Panc1 (cell line): Measurements from ENCODE around the gene SELENOM. TPM values are rescaled to one million over a fixed set of nuclear protein-coding genes. Genes with fewer than 3 reads are reported as not detected.

Experiments used
- ATAC-seq: fragments of 200-7000 bp; cut with Tn5 transposase; 2 replicates; pipeline ENCODE4 v1.9.1; 2020; ENCODE audit warnings: mild to moderate bottlenecking, moderate library complexity
- BruUV-seq: library from RNA; stranded (reverse); fragments of 400-500 nt; replicated peaks from 2 replicates; lab custom pipeline; 2021; lab: Mats Ljungman, UMichigan
- CTCF ChIA-PET: fragments of 300-600 bp; sonication (Branson Sonifier 250); formaldehyde crosslinking; loops from one replicate; lab custom pipeline; 2022; ENCODE audit warnings: antibody characterized with exemption; lab: Charles Lee
- POLR2A ChIA-PET: fragments of 300-600 bp; sonication (Branson Sonifier 250); formaldehyde crosslinking; loops from one replicate; lab custom pipeline; 2022; ENCODE audit warnings: antibody characterized with exemption; lab: Charles Lee
- DNase-seq: peaks from one replicate; pipeline ENCODE4 v3.0.0-alpha.2; 2010; ENCODE audit warnings: low read depth, low spot score
- H3K27ac ChIP-seq: 2 replicates; pipeline ENCODE4 v1.5.1; 2011; ENCODE audit warnings: mild to moderate bottlenecking, low read length, inconsistent platforms
- H3K27me3 ChIP-seq: fragments of 200-500 bp; sonication (Bioruptor generic); 2 replicates; pipeline ENCODE4 v1.6.0; 2014; ENCODE audit warnings: low read length, inconsistent platforms; ENCODE audit not compliant: control insufficient read depth, insufficient read depth
- H3K36me3 ChIP-seq: fragments of 200-500 bp; sonication (Bioruptor generic); 2 replicates; pipeline ENCODE4 v1.5.1; 2014; ENCODE audit warnings: inconsistent platforms, mild to moderate bottlenecking, low read length, moderate library complexity; ENCODE audit not compliant: control insufficient read depth, insufficient read depth
- H3K4me1 ChIP-seq: 2 replicates; pipeline ENCODE4 v1.5.1; 2011; ENCODE audit warnings: inconsistent platforms, mild to moderate bottlenecking, low read length, moderate library complexity; ENCODE audit not compliant: control insufficient read depth, insufficient read depth
- H3K4me3 ChIP-seq, 2 experiments: 2 replicates each; pipeline ENCODE4 v1.5.1; 2011 to 2012; ENCODE audit warnings: low read depth in 2 of 2, low read length in 2 of 2, mild to moderate bottlenecking in 2 of 2, inconsistent platforms in 1 of 2, moderate library complexity in 1 of 2
- H3K9me3 ChIP-seq: fragments of 200-500 bp; sonication (Bioruptor generic); 2 replicates; pipeline ENCODE4 v1.5.1; 2014; ENCODE audit warnings: low read depth, mild to moderate bottlenecking, inconsistent platforms, low read length, moderate library complexity; ENCODE audit not compliant: control insufficient read depth, insufficient read depth
- POLR2AphosphoS5 ChIP-seq: IDR thresholded peaks from 2 replicates; pipeline ENCODE4 v1.6.1; 2012; ENCODE audit warnings: mild to moderate bottlenecking, low read depth, low read length, moderate library complexity
- SIN3A ChIP-seq: IDR thresholded peaks from 2 replicates; pipeline ENCODE4 v1.6.1; 2012; ENCODE audit warnings: low read depth, mild to moderate bottlenecking, low read length, moderate library complexity, borderline replicate concordance; ENCODE audit not compliant: insufficient read depth
- TCF7L2 ChIP-seq: IDR thresholded peaks from 2 replicates; pipeline ENCODE4 v1.6.1; 2011; ENCODE audit warnings: mild to moderate bottlenecking, low read depth, low read length, inconsistent platforms
- in situ Hi-C: cut with HindIII; loops from 2 replicates; pipeline ENCODE4 v1.10.0; 2016; ENCODE audit warnings: low sequenced_read_pairs, low pct_unique_long_range_greater_than_20kb
- intact Hi-C: fragments of 100-400 bp; cut with micrococcal nuclease; formaldehyde crosslinking; loops from one replicate; pipeline ENCODE4 v1.10.0; 2022; ENCODE audit not compliant: unreplicated experiment
- total RNA-seq: library from RNA; stranded (reverse); gene quantifications from one replicate; pipeline ENCODE4 v1.2.1, GENCODE V29; 2021; ENCODE audit not compliant: unreplicated experiment
- TF ChIP-seq, protein P1 (sequence below), 2 experiments: IDR thresholded peaks; 2 replicates each; pipeline ENCODE4 v1.6.1; 2011 to 2012; ENCODE audit warnings: low read depth in 2 of 2, control low read depth in 1 of 2, low read length in 1 of 2, mild to moderate bottlenecking in 1 of 2, moderate library complexity in 1 of 2; ENCODE audit not compliant: insufficient read depth in 1 of 2
- TF ChIP-seq, protein P2 (sequence below): fragments of 450-650 bp; IDR thresholded peaks from 2 replicates; pipeline ENCODE4 v1.5.1; 2017; ENCODE audit warnings: mild to moderate bottlenecking

The SELENOM gene
- total RNA-seq, 1 experiment from 2014 or later, result 84.4 TPM

DNA sequence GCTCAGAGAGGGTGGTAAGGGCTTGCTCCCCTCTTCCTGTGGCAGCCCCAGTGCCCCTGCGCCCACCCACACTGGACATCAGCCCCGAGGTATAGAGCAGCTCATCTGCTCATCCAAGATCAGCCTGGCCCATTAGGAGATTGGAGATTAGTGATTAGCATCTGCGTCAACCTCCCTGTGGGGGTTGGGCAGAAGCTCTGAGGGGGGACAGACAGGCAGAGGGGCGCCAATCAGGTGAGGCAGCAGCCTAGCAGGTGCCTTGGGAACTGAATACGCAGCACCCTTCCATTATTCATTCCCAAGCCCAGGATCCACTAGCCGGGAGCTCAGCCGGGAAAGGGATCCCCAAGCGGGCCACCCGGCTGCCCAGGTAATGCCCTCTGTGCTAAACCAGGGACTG, 15.2 kb downstream of the SELENOM start:
- intact Hi-C loops, result no loop called here
- H3K36me3 ChIP-seq, result no peaks in the 10 kb centered on the region
- CTCF ChIA-PET, result interaction anchor here (0.5 to 1.2 kb wide), 2 partner anchors 15 to 137 kb away, joined by 3 to 5 read pairs; partner anchors contain the start of gene SELENOM

DNA sequence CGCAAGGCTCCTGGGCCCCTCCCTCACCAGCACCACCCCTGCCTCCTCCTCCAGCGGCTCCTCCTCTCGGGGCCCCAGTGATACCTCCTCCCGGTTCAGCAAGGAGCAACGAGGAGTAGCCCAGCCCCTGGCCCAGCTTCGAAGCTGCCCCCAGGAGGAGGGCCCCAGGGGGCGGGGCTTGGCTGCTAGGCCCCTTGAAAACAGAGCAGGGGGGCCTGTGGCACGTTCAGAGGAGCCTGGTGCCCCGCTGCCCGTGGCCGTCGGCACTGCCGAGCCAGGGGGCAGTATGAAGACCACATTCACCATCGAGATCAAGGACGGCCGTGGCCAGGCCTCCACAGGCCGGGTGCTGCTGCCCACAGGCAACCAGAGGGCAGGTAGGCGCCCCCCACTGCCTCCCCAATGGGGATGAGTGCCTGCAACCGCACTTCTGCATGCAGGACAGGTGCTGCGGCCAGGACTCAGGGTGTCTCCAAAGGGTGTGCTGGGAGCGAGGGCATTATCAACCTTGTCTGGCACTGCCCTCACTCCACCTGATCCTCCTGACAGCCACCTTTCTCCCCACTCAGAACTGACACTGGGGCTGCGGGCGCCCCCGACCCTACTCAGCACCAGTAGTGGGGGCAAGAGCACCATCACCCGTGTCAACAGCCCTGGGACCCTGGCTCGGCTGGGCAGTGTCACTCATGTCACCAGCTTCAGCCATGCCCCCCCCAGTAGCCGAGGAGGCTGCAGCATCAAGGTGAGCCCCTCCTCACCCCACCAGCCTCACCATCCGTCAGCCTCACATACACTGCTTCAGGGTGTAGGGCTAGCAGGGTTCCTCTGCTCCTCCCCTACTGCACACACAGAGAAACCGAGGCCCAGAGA, 16.0 kb downstream of the SELENOM start:
- no peak for DNase-seq
- intact Hi-C loops, result no loop called here
- BruUV-seq, result no TSS peak
- H3K9me3 ChIP-seq, result no peaks in the 10 kb centered on the region
- no peaks in the 10 kb centered on the region; the same call in 1 of the 2 replicates for H3K4me1 ChIP-seq
- POLR2A ChIA-PET, result no interaction called here
- no peak overlapping the region for H3K27ac ChIP-seq
- H3K36me3 ChIP-seq, result no peaks in the 10 kb centered on the region
- H3K27me3 ChIP-seq, result no peaks in the 10 kb centered on the region
- no peak overlapping the region for H3K4me3 ChIP-seq
- ATAC-seq, result no peak
- CTCF ChIA-PET, result interaction anchor here (0.5 kb wide), 1 partner anchor 138 kb away, joined by 5 read pairs; no protein-coding TSS in a partner anchor
- TF ChIP-seq, protein P1, sequence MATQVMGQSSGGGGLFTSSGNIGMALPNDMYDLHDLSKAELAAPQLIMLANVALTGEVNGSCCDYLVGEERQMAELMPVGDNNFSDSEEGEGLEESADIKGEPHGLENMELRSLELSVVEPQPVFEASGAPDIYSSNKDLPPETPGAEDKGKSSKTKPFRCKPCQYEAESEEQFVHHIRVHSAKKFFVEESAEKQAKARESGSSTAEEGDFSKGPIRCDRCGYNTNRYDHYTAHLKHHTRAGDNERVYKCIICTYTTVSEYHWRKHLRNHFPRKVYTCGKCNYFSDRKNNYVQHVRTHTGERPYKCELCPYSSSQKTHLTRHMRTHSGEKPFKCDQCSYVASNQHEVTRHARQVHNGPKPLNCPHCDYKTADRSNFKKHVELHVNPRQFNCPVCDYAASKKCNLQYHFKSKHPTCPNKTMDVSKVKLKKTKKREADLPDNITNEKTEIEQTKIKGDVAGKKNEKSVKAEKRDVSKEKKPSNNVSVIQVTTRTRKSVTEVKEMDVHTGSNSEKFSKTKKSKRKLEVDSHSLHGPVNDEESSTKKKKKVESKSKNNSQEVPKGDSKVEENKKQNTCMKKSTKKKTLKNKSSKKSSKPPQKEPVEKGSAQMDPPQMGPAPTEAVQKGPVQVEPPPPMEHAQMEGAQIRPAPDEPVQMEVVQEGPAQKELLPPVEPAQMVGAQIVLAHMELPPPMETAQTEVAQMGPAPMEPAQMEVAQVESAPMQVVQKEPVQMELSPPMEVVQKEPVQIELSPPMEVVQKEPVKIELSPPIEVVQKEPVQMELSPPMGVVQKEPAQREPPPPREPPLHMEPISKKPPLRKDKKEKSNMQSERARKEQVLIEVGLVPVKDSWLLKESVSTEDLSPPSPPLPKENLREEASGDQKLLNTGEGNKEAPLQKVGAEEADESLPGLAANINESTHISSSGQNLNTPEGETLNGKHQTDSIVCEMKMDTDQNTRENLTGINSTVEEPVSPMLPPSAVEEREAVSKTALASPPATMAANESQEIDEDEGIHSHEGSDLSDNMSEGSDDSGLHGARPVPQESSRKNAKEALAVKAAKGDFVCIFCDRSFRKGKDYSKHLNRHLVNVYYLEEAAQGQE (IDR thresholded peaks at IDR 0.05; ENCODE audit: insufficient read depth in 1 of 2, low read depth in 2 of 2, low read length in 1 of 2), result no peak
- TF ChIP-seq POLR2AphosphoS5 (no peak), TCF7L2 (no peak), SIN3A (no peak)
- TF ChIP-seq, protein P2, sequence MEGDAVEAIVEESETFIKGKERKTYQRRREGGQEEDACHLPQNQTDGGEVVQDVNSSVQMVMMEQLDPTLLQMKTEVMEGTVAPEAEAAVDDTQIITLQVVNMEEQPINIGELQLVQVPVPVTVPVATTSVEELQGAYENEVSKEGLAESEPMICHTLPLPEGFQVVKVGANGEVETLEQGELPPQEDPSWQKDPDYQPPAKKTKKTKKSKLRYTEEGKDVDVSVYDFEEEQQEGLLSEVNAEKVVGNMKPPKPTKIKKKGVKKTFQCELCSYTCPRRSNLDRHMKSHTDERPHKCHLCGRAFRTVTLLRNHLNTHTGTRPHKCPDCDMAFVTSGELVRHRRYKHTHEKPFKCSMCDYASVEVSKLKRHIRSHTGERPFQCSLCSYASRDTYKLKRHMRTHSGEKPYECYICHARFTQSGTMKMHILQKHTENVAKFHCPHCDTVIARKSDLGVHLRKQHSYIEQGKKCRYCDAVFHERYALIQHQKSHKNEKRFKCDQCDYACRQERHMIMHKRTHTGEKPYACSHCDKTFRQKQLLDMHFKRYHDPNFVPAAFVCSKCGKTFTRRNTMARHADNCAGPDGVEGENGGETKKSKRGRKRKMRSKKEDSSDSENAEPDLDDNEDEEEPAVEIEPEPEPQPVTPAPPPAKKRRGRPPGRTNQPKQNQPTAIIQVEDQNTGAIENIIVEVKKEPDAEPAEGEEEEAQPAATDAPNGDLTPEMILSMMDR, result no peak
- in situ Hi-C loops, result no loop called here

More for the DNA sequence above, 15.2 kb downstream of the SELENOM start:
- POLR2A ChIA-PET, result no interaction called here
- no peak overlapping the region for H3K4me3 ChIP-seq
- no peak for DNase-seq
- no peaks in the 10 kb centered on the region for H3K9me3 ChIP-seq
- no TSS peak for BruUV-seq
- TF ChIP-seq POLR2AphosphoS5 (no peak), TCF7L2 (no peak), SIN3A (no peak)
- TF ChIP-seq, protein P2, result no peak
- TF ChIP-seq, protein P1 (IDR thresholded peaks at IDR 0.05; ENCODE audit: insufficient read depth in 1 of 2, low read depth in 2 of 2, low read length in 1 of 2), result no peak
- in situ Hi-C loops, result no loop called here
- H3K27me3 ChIP-seq, result no peaks in the 10 kb centered on the region
- no peaks in the 10 kb centered on the region for H3K4me1 ChIP-seq
- no peak for ATAC-seq
- no peak overlapping the region for H3K27ac ChIP-seq
